H9 (cell line): ENCODE data around the gene ATP13A3. TPM values are rescaled to one million over a fixed set of nuclear protein-coding genes. Genes with fewer than 3 reads are reported as not detected.

ENCODE experiments used
- DNase-seq: peaks from one replicate; pipeline ENCODE4 v3.0.0-alpha.2; 2017
- H2AFZ ChIP-seq: one replicate; pipeline ENCODE4 v1.6.1; 2013; ENCODE audit warnings: mild to moderate bottlenecking, low read length, control low read depth, moderate library complexity
- H2AK5ac ChIP-seq: 2 replicates; pipeline ENCODE4 v1.6.1; 2013; ENCODE audit warnings: low read length, control low read depth, mixed read lengths; ENCODE audit not compliant: insufficient read length
- H2BK120ac ChIP-seq: one replicate; pipeline ENCODE4 v1.6.1; 2013; ENCODE audit warnings: low read depth, mild to moderate bottlenecking, low read length, control low read depth, inconsistent platforms; ENCODE audit not compliant: poor library complexity, severe bottlenecking
- H2BK12ac ChIP-seq: 2 replicates; pipeline ENCODE4 v1.6.1; 2013; ENCODE audit warnings: low read length, control low read depth, mixed read lengths, low read depth; ENCODE audit not compliant: insufficient read length
- H2BK15ac ChIP-seq: 2 replicates; pipeline ENCODE4 v1.6.1; 2013; ENCODE audit warnings: low read depth, low read length, control low read depth
- H2BK20ac ChIP-seq: one replicate; pipeline ENCODE4 v1.6.1; 2013; ENCODE audit warnings: low read depth, mild to moderate bottlenecking, low read length, control low read depth, inconsistent platforms; ENCODE audit not compliant: poor library complexity, severe bottlenecking
- H2BK5ac ChIP-seq: 2 replicates; pipeline ENCODE4 v1.6.1; 2013; ENCODE audit warnings: low read length, control low read depth, mixed read lengths; ENCODE audit not compliant: insufficient read length
- H3K14ac ChIP-seq: 2 replicates; pipeline ENCODE4 v1.6.1; 2013; ENCODE audit warnings: low read length, control low read depth; ENCODE audit not compliant: insufficient read depth
- H3K18ac ChIP-seq: 2 replicates; pipeline ENCODE4 v1.6.1; 2013; ENCODE audit warnings: low read depth, mild to moderate bottlenecking, mixed read lengths, low read length, control low read depth; ENCODE audit not compliant: insufficient read length
- H3K23ac ChIP-seq: 2 replicates; pipeline ENCODE4 v1.6.1; 2013; ENCODE audit warnings: low read length, control low read depth, mixed read lengths, low read depth; ENCODE audit not compliant: insufficient read length
- H3K23me2 ChIP-seq: 2 replicates; pipeline ENCODE4 v1.6.1; 2013; ENCODE audit warnings: low read depth, mild to moderate bottlenecking, mixed read lengths, low read length, control low read depth; ENCODE audit not compliant: insufficient read length, poor library complexity, severe bottlenecking
- H3K27ac ChIP-seq: 2 replicates; pipeline ENCODE4 v1.5.1; 2013; ENCODE audit warnings: low read length, control low read depth, mixed read lengths, low read depth; ENCODE audit not compliant: insufficient read length
- H3K27me3 ChIP-seq: 2 replicates; pipeline ENCODE4 v1.6.1; 2013; ENCODE audit warnings: low read length, control low read depth, inconsistent platforms; ENCODE audit not compliant: insufficient read depth
- H3K4ac ChIP-seq: 2 replicates; pipeline ENCODE4 v1.6.1; 2013; ENCODE audit warnings: low read depth, mild to moderate bottlenecking, control low read depth, inconsistent platforms, low read length, moderate library complexity
- H3K4me1 ChIP-seq: 2 replicates; pipeline ENCODE4 v1.6.1; 2013; ENCODE audit warnings: low read length, control low read depth, inconsistent platforms; ENCODE audit not compliant: insufficient read depth
- H3K4me2 ChIP-seq: 2 replicates; pipeline ENCODE4 v1.6.1; 2013; ENCODE audit warnings: low read length, control low read depth, mixed read lengths; ENCODE audit not compliant: insufficient read length, insufficient read depth
- H3K56ac ChIP-seq: 2 replicates; pipeline ENCODE4 v1.6.1; 2013; ENCODE audit warnings: low read depth, mild to moderate bottlenecking, mixed read lengths, low read length, control low read depth; ENCODE audit not compliant: insufficient read length
- H3K79me1 ChIP-seq: 2 replicates; pipeline ENCODE4 v1.6.1; 2013; ENCODE audit warnings: low read depth, mild to moderate bottlenecking, moderate library complexity, low read length, control low read depth, inconsistent platforms; ENCODE audit not compliant: insufficient read depth, poor library complexity, severe bottlenecking
- H3K79me2 ChIP-seq: 2 replicates; pipeline ENCODE4 v1.6.1; 2013; ENCODE audit warnings: low read length, control low read depth, inconsistent platforms; ENCODE audit not compliant: insufficient read depth
- H3K9ac ChIP-seq: 2 replicates; pipeline ENCODE4 v1.6.1; 2013; ENCODE audit warnings: low read length, control low read depth, mixed read lengths; ENCODE audit not compliant: insufficient read length; ENCODE audit errors: extremely low read depth
- H3K9me3 ChIP-seq: one replicate; pipeline ENCODE4 v1.6.1; 2013; ENCODE audit warnings: low read depth, low read length, inconsistent platforms; ENCODE audit not compliant: control insufficient read depth
- H3T11ph ChIP-seq: one replicate; pipeline ENCODE4 v1.6.1; 2013; ENCODE audit warnings: mild to moderate bottlenecking, low read length, control low read depth, inconsistent platforms
- H4K20me1 ChIP-seq: one replicate; pipeline ENCODE4 v1.6.1; 2013; ENCODE audit not compliant: control insufficient read depth, insufficient read length, insufficient read depth
- H4K5ac ChIP-seq: 2 replicates; pipeline ENCODE4 v1.6.1; 2013; ENCODE audit warnings: low read depth, mild to moderate bottlenecking, mixed read lengths, low read length, control low read depth; ENCODE audit not compliant: insufficient read length
- H4K8ac ChIP-seq: replicated peaks from 2 replicates; pipeline ENCODE4 v1.6.1; 2013; ENCODE audit warnings: low read length, control low read depth, mixed read lengths, low read depth; ENCODE audit not compliant: insufficient read length
- H4K91ac ChIP-seq: 2 replicates; pipeline ENCODE4 v1.6.1; 2013; ENCODE audit warnings: low read depth, mild to moderate bottlenecking, moderate library complexity, mixed read lengths, low read length, control low read depth; ENCODE audit not compliant: insufficient read length
- H3K27ac Mint-ChIP-seq, 3 experiments: 2 replicates in 2 of 3; 3 replicates in 1 of 3; pipeline ENCODE4 v1.8.0; 2020 to 2021; ENCODE audit warnings: mixed read lengths in 3 of 3, mild to moderate bottlenecking in 1 of 3, moderate library complexity in 1 of 3
- H3K27me3 Mint-ChIP-seq: 2 replicates; pipeline ENCODE4 v1.8.0; 2021; ENCODE audit warnings: low read depth, mild to moderate bottlenecking, moderate library complexity, mixed read lengths
- H3K36me3 Mint-ChIP-seq, 3 experiments: 2 replicates in 2 of 3; 3 replicates in 1 of 3; pipeline ENCODE4 v1.8.0; 2020 to 2021; ENCODE audit warnings: low read depth in 3 of 3, mixed read lengths in 3 of 3; ENCODE audit not compliant: insufficient read depth in 1 of 3
- H3K4me1 Mint-ChIP-seq, 2 experiments: 2 replicates each; pipeline ENCODE4 v1.8.0; 2020; ENCODE audit warnings: mixed read lengths in 2 of 2
- H3K4me3 Mint-ChIP-seq, 2 experiments: 2 replicates in 1 of 2; 3 replicates in 1 of 2; pipeline ENCODE4 v1.8.0; 2020 to 2021; ENCODE audit warnings: mild to moderate bottlenecking in 2 of 2, mixed read lengths in 2 of 2, moderate library complexity in 1 of 2
- H3K9me3 Mint-ChIP-seq, 2 experiments: 2 replicates in 1 of 2; 3 replicates in 1 of 2; pipeline ENCODE4 v1.8.0; 2020; ENCODE audit warnings: mild to moderate bottlenecking in 2 of 2, mixed read lengths in 2 of 2, moderate library complexity in 1 of 2
- CTCF ChIP-seq: fragments of 200-600 bp; sonication (generic); conservative IDR thresholded peaks from 3 replicates; pipeline ENCODE4 v1.8.0; 2021; ENCODE audit warnings: antibody characterized with exemption, mild to moderate bottlenecking
- WGBS: extraction: QIAGEN DNeasy Blood & Tissue Kit; methylation state at CpG from one replicate; pipeline ENCODE4 v1.1.7; 2013; ENCODE audit warnings: missing lambda C conversion rate, low lambda C conversion rate, mixed read lengths; ENCODE audit not compliant: insufficient read length; ENCODE audit errors: extremely low coverage; 5-methylcytosine and 5-hydroxymethylcytosine counted together
- total RNA-seq: library from RNA; stranded (reverse); gene quantifications from 2 replicates; pipeline ENCODE4 v1.2.1, GENCODE V29; 2021

The ATP13A3 gene
- total RNA-seq, 1 experiment from 2014 or later = 78.5 TPM

- no peak overlapping the region for H3K9ac ChIP-seq
- TF ChIP-seq CTCF = no peak
- H3K23me2 ChIP-seq = no peaks in the 10 kb centered on the region
- no peaks in the 10 kb centered on the region for H3K9me3 ChIP-seq
- no peak for DNase-seq
- no peaks in the 10 kb centered on the region for H3K27me3 ChIP-seq
- no peak overlapping the region for H3T11ph ChIP-seq
- no peak overlapping the region for H3K4me3 Mint-ChIP-seq
- no peak overlapping the region for H2AK5ac ChIP-seq
- H3K4ac ChIP-seq = no peak overlapping the region
- no peak overlapping the region for H4K5ac ChIP-seq
- H3K4me2 ChIP-seq = no peak overlapping the region
- no peak overlapping the region for H3K23ac ChIP-seq
- H3K79me2 ChIP-seq = peaks cover 22% of the 10 kb centered on the region; the same call in 1 of the 2 replicates
- H2BK12ac ChIP-seq = no peak overlapping the region
- no peak overlapping the region for H2BK15ac ChIP-seq
- H3K14ac ChIP-seq = no peak overlapping the region
- no peak overlapping the region for H4K8ac ChIP-seq
- H4K91ac ChIP-seq = no peak overlapping the region
- no peak overlapping the region for H2AFZ ChIP-seq
- no CpG with 5 or more reads among the region's 4 CpGs for WGBS
- no peak overlapping the region for H3K18ac ChIP-seq
- H3K56ac ChIP-seq = no peak overlapping the region
- H3K27ac ChIP-seq = no peak overlapping the region
- H3K27me3 Mint-ChIP-seq = no peaks in the 10 kb centered on the region
- no peaks in the 10 kb centered on the region for H3K9me3 Mint-ChIP-seq
- no peak overlapping the region for H2BK5ac ChIP-seq
- peaks cover 10% of the 10 kb centered on the region for H3K79me1 ChIP-seq
- peaks cover 4% of the 10 kb centered on the region; the same call in 1 of the 2 replicates for H3K4me1 ChIP-seq
- no peaks in the 10 kb centered on the region; a peak in 1 of 7 replicates for H3K36me3 Mint-ChIP-seq
- H2BK120ac ChIP-seq = no peak overlapping the region
- peaks cover 9 to 22% of the 10 kb centered on the region in 2 experiments for H3K4me1 Mint-ChIP-seq
- H3K27ac Mint-ChIP-seq = no peak overlapping the region
- H4K20me1 ChIP-seq = no peaks in the 10 kb centered on the region
- no peak overlapping the region for H2BK20ac ChIP-seq
Observed at GRCh38 chr3:194475978-194476377, 10.8 kb downstream of the ATP13A3 start.
